ENCODE measurements around the gene LUM.

DNA sequence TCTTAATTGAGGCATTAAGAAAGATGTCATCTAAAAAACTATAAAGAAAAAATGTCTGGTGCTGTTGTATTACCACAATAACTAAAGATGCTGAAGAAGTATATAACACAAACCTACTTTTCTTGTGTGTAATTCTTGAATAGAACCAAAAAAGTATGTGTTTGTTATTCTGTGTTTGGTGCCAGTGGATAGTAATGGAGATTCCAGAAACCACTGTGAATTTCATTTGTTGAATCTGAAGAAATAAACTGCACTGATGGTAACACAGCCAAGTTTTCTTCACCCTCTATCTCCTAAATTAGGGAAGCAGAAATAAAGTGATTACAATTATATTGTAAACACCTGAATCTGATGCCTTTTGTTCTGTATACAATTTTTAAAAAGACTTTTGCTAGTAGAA lies 40.4 kb downstream of the LUM start:
- TF ChIP-seq ZNF274 (IDR thresholded peaks at IDR 0.05; ENCODE audit: low read depth, low read length): no peak
- no peak for TF ChIP-seq YY1 (IDR thresholded peaks at IDR 0.05; ENCODE audit: insufficient read depth, insufficient read length)
